EL (cell line): ENCODE data around the gene CX3CR1.
A peak's percentile ranks its signal among the peaks of the same experiment; 100 is the strongest.
"Not testable (repeated sequence)": the region's sequence is repeated elsewhere in the genome, so short reads cannot be mapped to it uniquely, and the experiment has no call there.

Experiments used
- DNase-seq: peaks from one replicate; pipeline ENCODE4 v3.0.0-alpha.2; 2016

The CX3CR1 gene

GRCh38 chr3:39264053-39264452 lies 15.8 kb downstream of the CX3CR1 start:
- DNase-seq = no peak

- no peak for DNase-seq
These were observed 16.3 kb downstream of the CX3CR1 start for GRCh38 chr3:39263576-39263975.

GRCh38 chr3:39262846-39263245 lies 17.0 kb downstream of the CX3CR1 start:
- DNase-seq = no peak

- no peak for DNase-seq
These were observed 18.1 kb downstream of the CX3CR1 start for GRCh38 chr3:39261726-39262125.

- DNase-seq = peak; percentile 77
These were observed 18.9 kb downstream of the CX3CR1 start for GRCh38 chr3:39260957-39261356.

- DNase-seq = no peak
These were observed 19.5 kb downstream of the CX3CR1 start for GRCh38 chr3:39260318-39260717.

GRCh38 chr3:39255503-39256325 lies 24.1 kb downstream of the CX3CR1 start:
- no peak for DNase-seq

GRCh38 chr3:39254806-39255449 lies 24.9 kb downstream of the CX3CR1 start:
- DNase-seq = peak; percentile 52

- DNase-seq = no peak
These were observed 28.3 kb downstream of the CX3CR1 start for GRCh38 chr3:39251576-39251975.

- no peak for DNase-seq
These were observed 29.6 kb downstream of the CX3CR1 start for GRCh38 chr3:39250116-39250747.

- peak; percentile 55 for DNase-seq
These were observed 30.3 kb downstream of the CX3CR1 start for GRCh38 chr3:39249453-39250115.

- no peak for DNase-seq
These were observed 38.3 kb downstream of the CX3CR1 start for GRCh38 chr3:39241561-39241960.

GRCh38 chr3:39237027-39237426 lies 42.8 kb downstream of the CX3CR1 start:
- no peak for DNase-seq

- no peak for DNase-seq
These were observed 45.2 kb downstream of the CX3CR1 start for GRCh38 chr3:39234651-39235050.

- no peak for DNase-seq
These were observed 47.0 kb downstream of the CX3CR1 start for GRCh38 chr3:39232859-39233258.

GRCh38 chr3:39230453-39230852 lies 49.4 kb downstream of the CX3CR1 start:
- no peak for DNase-seq

- DNase-seq = no peak
These were observed 51.3 kb downstream of the CX3CR1 start for GRCh38 chr3:39228496-39228895.

GRCh38 chr3:39227596-39227995 lies 52.2 kb downstream of the CX3CR1 start:
- DNase-seq = not testable (repeated sequence)

- no peak for DNase-seq
These were observed 53.6 kb downstream of the CX3CR1 start for GRCh38 chr3:39226106-39226741.

- no peak for DNase-seq
These were observed 55.5 kb downstream of the CX3CR1 start for GRCh38 chr3:39224288-39224687.

GRCh38 chr3:39222939-39223338 lies 56.9 kb downstream of the CX3CR1 start:
- DNase-seq = no peak

GRCh38 chr3:39222462-39222861 lies 57.4 kb downstream of the CX3CR1 start:
- DNase-seq = no peak

- DNase-seq = no peak
These were observed 58.7 kb downstream of the CX3CR1 start for GRCh38 chr3:39221141-39221530.
